K562 (cell line): ENCODE results near the gene LRRC74B. TPM values are rescaled to one million over a fixed set of nuclear protein-coding genes. Genes with fewer than 3 reads are reported as not detected.

ENCODE experiments used
- ATAC-seq: fragments of 200-7000 bp; cut with Tn5 transposase; 3 replicates; pipeline ENCODE4 v1.9.1; 2020; ENCODE audit warnings: moderate library complexity
- BruUV-seq: library from RNA; stranded (reverse); fragments of 400-500 nt; replicated peaks from 2 replicates; lab custom pipeline; 2021; lab: Mats Ljungman, UMichigan
- CTCF ChIA-PET: fragments of 300-600 bp; formaldehyde crosslinking; extraction: SDS; loops from one replicate; lab custom pipeline; 2021; ENCODE audit warnings: low intra/inter-chr PET ratio; lab: Yijun Ruan, JAX
- POLR2A ChIA-PET: fragments of 300-600, 350-650 bp; sonication (Branson Sonifier 250); formaldehyde crosslinking; extraction: SDS; loops from one replicate; lab custom pipeline; 2021; ENCODE audit warnings: antibody characterized with exemption, inconsistent platforms; lab: Yijun Ruan, JAX
- DNase-seq, 4 experiments: peaks; one replicate each; pipeline versions ENCODE4 v3.0.0 to v3.0.0-alpha.2; 2011 to 2018; ENCODE audit warnings: low spot score in 3 of 4, mixed read lengths in 3 of 4; ENCODE audit errors: extremely low read depth in 1 of 4
- FAIRE-seq: peaks from 2 replicates; lab custom pipeline; 2011; peaks lifted over from hg19 to GRCh38; lab: Jason Lieb, UNC
- H2AFZ ChIP-seq: 2 replicates; pipeline ENCODE4 v1.6.0; 2011; ENCODE audit warnings: low read depth, low read length, control low read depth, inconsistent platforms
- H3K27ac ChIP-seq: fragments of 200-600 bp; 3 replicates; pipeline ENCODE4 v1.8.0; 2011; ENCODE audit warnings: low read depth, mild to moderate bottlenecking, control low read depth, inconsistent platforms, low read length, moderate library complexity, mixed read lengths; ENCODE audit errors: extremely low read depth
- H3K27me3 ChIP-seq, 2 experiments: fragments of 300-600 bp in 1 of 2; 2 replicates in 1 of 2; 3 replicates in 1 of 2; pipeline versions ENCODE4 v1.6.0 to v1.8.0; 2011; ENCODE audit warnings: inconsistent platforms in 2 of 2, low read length in 2 of 2, mild to moderate bottlenecking in 1 of 2, mixed read lengths in 1 of 2, moderate library complexity in 1 of 2; ENCODE audit not compliant: control insufficient read depth in 2 of 2, insufficient read depth in 2 of 2
- H3K36me3 ChIP-seq: fragments of 300-600 bp; 3 replicates; pipeline ENCODE4 v1.8.0; 2011; ENCODE audit warnings: mild to moderate bottlenecking, low read length, inconsistent platforms; ENCODE audit not compliant: control insufficient read depth, insufficient read depth
- H3K4me1 ChIP-seq, 2 experiments: fragments of 200-600 bp in 1 of 2; replicated peaks in 1 of 2; 2 replicates in 1 of 2; 3 replicates in 1 of 2; pipeline versions ENCODE4 v1.5.1 to v1.8.0; 2011; ENCODE audit warnings: inconsistent platforms in 2 of 2, low read length in 2 of 2, mild to moderate bottlenecking in 1 of 2, mixed read lengths in 1 of 2, moderate library complexity in 1 of 2; ENCODE audit not compliant: control insufficient read depth in 2 of 2, insufficient read depth in 2 of 2
- H3K4me2 ChIP-seq: 2 replicates; pipeline ENCODE4 v1.6.1; 2011; ENCODE audit warnings: low read length, control low read depth, inconsistent platforms, mixed read lengths; ENCODE audit not compliant: insufficient read depth
- H3K4me3 ChIP-seq: fragments of 200-600 bp; sonication (generic), shearing (Covaris generic); 2 replicates; pipeline ENCODE4 v1.5.1; 2016; ENCODE audit warnings: control low read depth, inconsistent platforms
- H3K79me2 ChIP-seq: fragments of 200-600 bp; 3 replicates; pipeline ENCODE4 v1.8.0; 2011; ENCODE audit warnings: low read length, inconsistent platforms; ENCODE audit not compliant: control insufficient read depth, insufficient read depth
- H3K9ac ChIP-seq, 2 experiments: 2 replicates each; pipeline versions ENCODE4 v1.6.0 to v1.6.1; 2011; ENCODE audit warnings: low read depth in 2 of 2, low read length in 2 of 2, control low read depth in 1 of 2, inconsistent platforms in 1 of 2, mild to moderate bottlenecking in 1 of 2, mixed read lengths in 1 of 2; ENCODE audit not compliant: insufficient read depth in 1 of 2
- H3K9me1 ChIP-seq: one replicate; pipeline ENCODE4 v1.6.0; 2011; ENCODE audit warnings: inconsistent platforms, mild to moderate bottlenecking, low read length, moderate library complexity; ENCODE audit not compliant: control insufficient read depth, insufficient read depth
- H3K9me3 ChIP-seq: replicated peaks from 2 replicates; pipeline ENCODE4 v1.5.1; 2011; ENCODE audit warnings: low read depth, low read length, inconsistent platforms; ENCODE audit not compliant: control insufficient read depth, insufficient read depth
- H4K20me1 ChIP-seq: replicated peaks from 2 replicates; pipeline ENCODE4 v1.6.1; 2011; ENCODE audit warnings: low read length, inconsistent platforms, mixed read lengths; ENCODE audit not compliant: control insufficient read depth, insufficient read depth
- CHD2 ChIP-seq: IDR thresholded peaks from 2 replicates; pipeline ENCODE4 v1.6.1; 2011; ENCODE audit warnings: low read depth, low read length
- ELF4 ChIP-seq: fragments of 450-650 bp; formaldehyde crosslinking; IDR thresholded peaks from 2 replicates; pipeline ENCODE4 v1.4.0; 2022; ENCODE audit warnings: missing genetic modification characterization
- KLF10 ChIP-seq: fragments of 250-450 bp; sonication (Bioruptor Pico); IDR thresholded peaks from 2 replicates; pipeline ENCODE4 v1.6.1; 2021; ENCODE audit warnings: matching md5 sums
- KLF13 ChIP-seq: fragments of 450-650 bp; IDR thresholded peaks from 2 replicates; pipeline ENCODE4 v1.6.1; 2016; ENCODE audit warnings: missing genetic modification characterization, low read depth, mild to moderate bottlenecking, missing compliant biosample characterization, moderate library complexity, borderline replicate concordance
- MYC ChIP-seq, 2 experiments: fragments of 250-450 bp in 1 of 2; sonication (Bioruptor Pico) in 1 of 2; IDR thresholded peaks; 2 replicates each; pipeline versions ENCODE4 v1.5.1 to v1.6.1; 2012 to 2021; ENCODE audit warnings: low read depth in 2 of 2, borderline replicate concordance in 1 of 2, improper control_type of control experiment in 1 of 2, low read length in 1 of 2, mild to moderate bottlenecking in 1 of 2, moderate library complexity in 1 of 2
- OTX1 ChIP-seq: fragments of 450-650 bp; formaldehyde crosslinking; IDR thresholded peaks from 2 replicates; pipeline ENCODE4 v1.4.0; 2022; ENCODE audit warnings: mild to moderate bottlenecking
- POLR2AphosphoS2 ChIP-seq: IDR thresholded peaks from 2 replicates; pipeline ENCODE4 v1.6.1; 2012; ENCODE audit warnings: low read length, improper control_type of control experiment
- PYGO2 ChIP-seq: fragments of 450-650 bp; IDR thresholded peaks from 2 replicates; pipeline ENCODE4 v1.6.1; 2016; ENCODE audit warnings: mild to moderate bottlenecking, missing genetic modification characterization, moderate library complexity, missing compliant biosample characterization
- RCOR1 ChIP-seq, 2 experiments: IDR thresholded peaks; 2 replicates each; pipeline ENCODE4 v1.6.1; 2012; ENCODE audit warnings: low read depth in 2 of 2, low read length in 2 of 2, borderline replicate concordance in 1 of 2, improper control_type of control experiment in 1 of 2
- SIX5 ChIP-seq, 2 experiments: IDR thresholded peaks; 2 replicates each; pipeline ENCODE4 v1.6.1; 2011; ENCODE audit warnings: low read length in 2 of 2, borderline replicate concordance in 1 of 2, low read depth in 1 of 2, mild to moderate bottlenecking in 1 of 2, moderate library complexity in 1 of 2; ENCODE audit not compliant: insufficient read depth in 1 of 2
- ZFPM2 ChIP-seq: fragments of 250-450 bp; sonication (Bioruptor Pico); IDR thresholded peaks from 2 replicates; pipeline ENCODE4 v1.5.1; 2022; ENCODE audit warnings: mild to moderate bottlenecking
- ZNF561 ChIP-seq: fragments of 450-650 bp; formaldehyde crosslinking; conservative IDR thresholded peaks from 2 replicates; pipeline ENCODE4 v1.4.0; 2020; ENCODE audit warnings: mild to moderate bottlenecking, moderate library complexity
- WGBS: fragments of 100-300 bp; shearing (Covaris generic); methylation state at CpG from one replicate; pipeline ENCODE4 v1.1.6; 2016; ENCODE audit warnings: low coverage, mixed read lengths; ENCODE audit not compliant: insufficient coverage; ENCODE audit errors: missing lambda C conversion rate; 5-methylcytosine and 5-hydroxymethylcytosine counted together
- in situ Hi-C: fragments of 300-500 bp; cut with MboI; formaldehyde crosslinking; loops from 4 replicates; pipeline ENCODE4 v1.15.0; 2018; ENCODE audit warnings: inconsistent platforms, mixed read lengths
- intact Hi-C: fragments of 100-400 bp; cut with micrococcal nuclease; formaldehyde crosslinking; loops from 2 replicates; pipeline ENCODE4 v1.14.2; 2022
- polyA plus RNA-seq, 8 experiments: library from polyadenylated mRNA; depleted of rRNA in 4 of 8; stranded (reverse) in 5 of 8; unstranded in 3 of 8; fragments of >200 nt; fragmentation: Nextera tagmentation in 2 of 8; fragmentation: Illumina TruSeq in 1 of 8; extraction: Ambion mirVana in 2 of 8; extraction: Trizol in 1 of 8; gene quantifications; 2 replicates each; pipeline versions ENCODE4 v1.2.1 to v1.2.3, GENCODE V29; 2011 to 2014; ENCODE audit warnings: inconsistent platforms in 1 of 8, missing spikeins in 1 of 8
- total RNA-seq, 7 experiments: library from RNA; depleted of rRNA in 6 of 7; stranded (reverse); fragments of >200 nt in 6 of 7; fragmentation: Illumina TruSeq in 2 of 7; extraction: Trizol in 2 of 7; gene quantifications; 2 replicates each; pipeline versions ENCODE4 v1.2.1 to v1.2.3, GENCODE V29; 2011 to 2021; ENCODE audit warnings: low replicate concordance in 1 of 7
- TF ChIP-seq, protein P1 (sequence below): sonication (generic); formaldehyde crosslinking; IDR thresholded peaks from 2 replicates; pipeline ENCODE4 v1.8.1; 2023; ENCODE audit warnings: mild to moderate bottlenecking, missing genetic modification reagents
- TF ChIP-seq, protein P2 (sequence below): fragments of 450-650 bp; formaldehyde crosslinking; IDR thresholded peaks from 2 replicates; pipeline ENCODE4 v1.4.0; 2020; ENCODE audit warnings: mild to moderate bottlenecking, moderate library complexity

The LRRC74B gene
- total and polyA plus RNA-seq, 9 of the 15 experiments (the other 6 are each of a cell fraction or from before 2014, with no cell fraction given) = not detected

- POLR2A ChIA-PET = interaction anchor here (0.6 to 17.9 kb wide), 17 partner anchors 12 to 471 kb away, joined by 3 to 451 read pairs (median 5); partner anchors contain the start of genes AIFM3, CRKL, LZTR1 and P2RX6
- H3K9me1 ChIP-seq = no peaks in the 10 kb centered on the region
- peak overlapping the region; percentile 58 for H3K4me3 ChIP-seq
- 37% methylated on average over 22 of the region's 22 CpGs for WGBS
- intact Hi-C loops = loop anchor here (1.0 to 5.0 kb wide), 6 partner anchors 57 to 493 kb away; partner anchors contain the start of genes CRKL, MED15, PI4KA and SNAP29
- H3K9ac ChIP-seq = peak overlapping the region; percentile 85 to 93
- CTCF ChIA-PET = no interaction called here
- DNase-seq (peak in 2 of 4 experiments; percentile 77 to 83), FAIRE-seq (no peak), ATAC-seq (peak; percentile 4)
- BruUV-seq = no TSS peak
- H3K27ac ChIP-seq = peak overlapping the region; percentile 87
- peaks cover 56% of the 10 kb centered on the region for H3K36me3 ChIP-seq
- no peaks in the 10 kb centered on the region for H3K27me3 ChIP-seq
- no peak overlapping the region for H2AFZ ChIP-seq
- in situ Hi-C loops = no loop called here
- peaks cover 46% of the 10 kb centered on the region for H3K79me2 ChIP-seq
- no peaks in the 10 kb centered on the region for H3K9me3 ChIP-seq
- peaks cover 25 to 85% of the 10 kb centered on the region in 2 experiments for H3K4me1 ChIP-seq
- H4K20me1 ChIP-seq = peaks cover 28% of the 10 kb centered on the region; the same call in 1 of the 2 replicates
- peak overlapping the region; percentile 88 for H3K4me2 ChIP-seq
- TF ChIP-seq POLR2AphosphoS2 = peak; percentile 29
- TF ChIP-seq RCOR1 (IDR thresholded peaks at IDR 0.05; ENCODE audit: borderline replicate concordance in 1 of 2, low read depth in 2 of 2, low read length in 2 of 2) = peak; percentile 38 to 82; a peak in 3 of 4 replicates
- TF ChIP-seq, protein P1, sequence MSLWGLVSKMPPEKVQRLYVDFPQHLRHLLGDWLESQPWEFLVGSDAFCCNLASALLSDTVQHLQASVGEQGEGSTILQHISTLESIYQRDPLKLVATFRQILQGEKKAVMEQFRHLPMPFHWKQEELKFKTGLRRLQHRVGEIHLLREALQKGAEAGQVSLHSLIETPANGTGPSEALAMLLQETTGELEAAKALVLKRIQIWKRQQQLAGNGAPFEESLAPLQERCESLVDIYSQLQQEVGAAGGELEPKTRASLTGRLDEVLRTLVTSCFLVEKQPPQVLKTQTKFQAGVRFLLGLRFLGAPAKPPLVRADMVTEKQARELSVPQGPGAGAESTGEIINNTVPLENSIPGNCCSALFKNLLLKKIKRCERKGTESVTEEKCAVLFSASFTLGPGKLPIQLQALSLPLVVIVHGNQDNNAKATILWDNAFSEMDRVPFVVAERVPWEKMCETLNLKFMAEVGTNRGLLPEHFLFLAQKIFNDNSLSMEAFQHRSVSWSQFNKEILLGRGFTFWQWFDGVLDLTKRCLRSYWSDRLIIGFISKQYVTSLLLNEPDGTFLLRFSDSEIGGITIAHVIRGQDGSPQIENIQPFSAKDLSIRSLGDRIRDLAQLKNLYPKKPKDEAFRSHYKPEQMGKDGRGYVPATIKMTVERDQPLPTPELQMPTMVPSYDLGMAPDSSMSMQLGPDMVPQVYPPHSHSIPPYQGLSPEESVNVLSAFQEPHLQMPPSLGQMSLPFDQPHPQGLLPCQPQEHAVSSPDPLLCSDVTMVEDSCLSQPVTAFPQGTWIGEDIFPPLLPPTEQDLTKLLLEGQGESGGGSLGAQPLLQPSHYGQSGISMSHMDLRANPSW (CRISPR knock-in tag) = peak; percentile 88
- TF ChIP-seq, protein P2, sequence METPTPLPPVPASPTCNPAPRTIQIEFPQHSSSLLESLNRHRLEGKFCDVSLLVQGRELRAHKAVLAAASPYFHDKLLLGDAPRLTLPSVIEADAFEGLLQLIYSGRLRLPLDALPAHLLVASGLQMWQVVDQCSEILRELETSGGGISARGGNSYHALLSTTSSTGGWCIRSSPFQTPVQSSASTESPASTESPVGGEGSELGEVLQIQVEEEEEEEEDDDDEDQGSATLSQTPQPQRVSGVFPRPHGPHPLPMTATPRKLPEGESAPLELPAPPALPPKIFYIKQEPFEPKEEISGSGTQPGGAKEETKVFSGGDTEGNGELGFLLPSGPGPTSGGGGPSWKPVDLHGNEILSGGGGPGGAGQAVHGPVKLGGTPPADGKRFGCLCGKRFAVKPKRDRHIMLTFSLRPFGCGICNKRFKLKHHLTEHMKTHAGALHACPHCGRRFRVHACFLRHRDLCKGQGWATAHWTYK (CRISPR knock-in tag) = peak; percentile 40; the same call in 1 of the 2 replicates
- TF ChIP-seq CHD2 = peak; percentile 26; the same call in 1 of the 2 replicates
- TF ChIP-seq ZFPM2 (CRISPR knock-in tag) = 0 out of 2 replicates have a peak, but pooled peaks have one; percentile 7
- peak; percentile 30 for TF ChIP-seq MYC (IDR thresholded peaks at IDR 0.05; ENCODE audit: low read depth, low read length)
- TF ChIP-seq MYC (CRISPR knock-in tag; IDR thresholded peaks at IDR 0.05; ENCODE audit: borderline replicate concordance, low read depth) = no peak
- TF ChIP-seq OTX1 (CRISPR knock-in tag) = 0 out of 2 replicates have a peak, but pooled peaks have one; percentile 7
- TF ChIP-seq KLF10 (CRISPR knock-in tag) = no peak
- TF ChIP-seq ELF4 (CRISPR knock-in tag) = 0 out of 2 replicates have a peak, but pooled peaks have one; percentile 44
- peak; percentile 64; the same call in 1 of the 2 replicates for TF ChIP-seq KLF13 (tag)
- TF ChIP-seq PYGO2 (tag) = no peak
- TF ChIP-seq SIX5 (IDR thresholded peaks at IDR 0.05; ENCODE audit: borderline replicate concordance in 1 of 2, insufficient read depth in 1 of 2, low read depth in 1 of 2, low read length in 2 of 2) = no peak
- peak; percentile 74; the same call in 1 of the 2 replicates for TF ChIP-seq ZNF561
Measured at GRCh38 chr22:21000207-21000986, 45.3 kb upstream of the LRRC74B start.
